HepG2 (cell line): ENCODE measurements around the gene RPL3. TPM values are rescaled to one million over a fixed set of nuclear protein-coding genes. Genes with fewer than 3 reads are reported as not detected.

Source experiments
- CENPT ChIP-seq: sonication (generic); formaldehyde crosslinking; IDR thresholded peaks from 2 replicates; pipeline ENCODE4 v1.8.0; 2022; ENCODE audit warnings: low read depth, mild to moderate bottlenecking, moderate library complexity, missing genetic modification reagents
- DBP ChIP-seq: sonication (generic); formaldehyde crosslinking; IDR thresholded peaks from 2 replicates; pipeline ENCODE4 v1.4.0; 2020; ENCODE audit warnings: missing genetic modification reagents; ENCODE audit errors: not compliant biosample characterization
- ELF4 ChIP-seq: sonication (generic); formaldehyde crosslinking; IDR thresholded peaks from 2 replicates; pipeline ENCODE4 v1.5.0; 2020; ENCODE audit warnings: missing genetic modification reagents, mild to moderate bottlenecking, moderate library complexity, borderline replicate concordance
- HNRNPL ChIP-seq: fragments of 200-400 bp; formaldehyde crosslinking; IDR thresholded peaks from 2 replicates; pipeline ENCODE4 v1.6.1; 2017; ENCODE audit warnings: mild to moderate bottlenecking, low read depth, low read length
- ISL2 ChIP-seq: sonication (generic); formaldehyde crosslinking; IDR thresholded peaks from 2 replicates; pipeline ENCODE4 v1.5.0; 2020; ENCODE audit warnings: missing genetic modification reagents
- POLR2AphosphoS5 ChIP-seq: IDR thresholded peaks from 2 replicates; pipeline ENCODE4 v1.6.1; 2012; ENCODE audit warnings: low read depth, low read length
- SNAPC4 ChIP-seq: sonication (generic); formaldehyde crosslinking; IDR thresholded peaks from 2 replicates; pipeline ENCODE4 v1.4.0; 2020; ENCODE audit warnings: mild to moderate bottlenecking, missing genetic modification reagents
- SPEN ChIP-seq: sonication (generic); formaldehyde crosslinking; IDR thresholded peaks from 2 replicates; pipeline ENCODE4 v1.5.1; 2020; ENCODE audit warnings: low read depth, mild to moderate bottlenecking, missing genetic modification reagents
- ZBTB34 ChIP-seq: sonication (generic); formaldehyde crosslinking; IDR thresholded peaks from 2 replicates; pipeline ENCODE4 v1.8.0; 2022; ENCODE audit warnings: mild to moderate bottlenecking, missing genetic modification reagents
- ZMYM2 ChIP-seq: sonication (generic); formaldehyde crosslinking; IDR thresholded peaks from 2 replicates; pipeline ENCODE4 v1.8.0; 2022; ENCODE audit warnings: mild to moderate bottlenecking, missing genetic modification reagents
- ZNF3 ChIP-seq: IDR thresholded peaks from 2 replicates; pipeline ENCODE4 v1.7.0; 2017; ENCODE audit warnings: inconsistent platforms
- ZNF329 ChIP-seq: sonication (generic); formaldehyde crosslinking; IDR thresholded peaks from 2 replicates; pipeline ENCODE4 v1.9.0; 2021; ENCODE audit warnings: low read depth, mild to moderate bottlenecking, missing genetic modification reagents
- ZNF646 ChIP-seq: sonication (generic); formaldehyde crosslinking; IDR thresholded peaks from 2 replicates; pipeline ENCODE4 v1.9.0; 2021; ENCODE audit warnings: mild to moderate bottlenecking, missing genetic modification reagents
- polyA plus RNA-seq, 8 experiments: library from polyadenylated mRNA; depleted of rRNA in 3 of 8; stranded (reverse) in 7 of 8; unstranded in 1 of 8; fragments of >200 nt; fragmentation: Illumina TruSeq in 4 of 8; extraction: Trizol in 4 of 8; gene quantifications; 2 replicates each; pipeline versions ENCODE4 v1.2.1 to v1.2.3, GENCODE V29; 2011 to 2016; ENCODE audit warnings: low read depth in 4 of 8, missing spikeins in 1 of 8, mixed read lengths in 1 of 8; ENCODE audit not compliant: insufficient read depth in 1 of 8
- total RNA-seq, 5 experiments: library from RNA; depleted of rRNA; stranded (reverse); fragments of >200 nt; fragmentation: Illumina TruSeq; extraction: Trizol; gene quantifications; 2 replicates each; pipeline ENCODE4 v1.2.3, GENCODE V29; 2016; ENCODE audit warnings: low read depth in 1 of 5

RPL3 gene
- total and polyA plus RNA-seq, 2 of the 13 experiments (the other 11 are each of a cell fraction or from before 2014, with no cell fraction given): 1,051 to 3,279 TPM

GRCh38 chr22:39303892-39304671 is 15.3 kb downstream of the RPL3 start (continued):
- TF ChIP-seq ZNF3 (CRISPR knock-in tag) (no peak), ELF4 (no peak), HNRNPL (no peak), SPEN (CRISPR knock-in tag) (peak; percentile 47; the same call in 1 of the 2 replicates), CENPT (CRISPR knock-in tag) (no peak), ZNF646 (CRISPR knock-in tag) (no peak), POLR2AphosphoS5 (no peak), ZNF329 (no peak), DBP (CRISPR knock-in tag) (no peak), ZBTB34 (no peak), ZMYM2 (CRISPR knock-in tag) (no peak; the same call in 1 of the 2 replicates), SNAPC4 (no peak), ISL2 (CRISPR knock-in tag) (no peak)
